ENCODE results near the gene KLHL7.
"Not testable (repeated sequence)": the region's sequence is repeated elsewhere in the genome, so short reads cannot be mapped to it uniquely, and the experiment has no call there.

The KLHL7 gene

DNA sequence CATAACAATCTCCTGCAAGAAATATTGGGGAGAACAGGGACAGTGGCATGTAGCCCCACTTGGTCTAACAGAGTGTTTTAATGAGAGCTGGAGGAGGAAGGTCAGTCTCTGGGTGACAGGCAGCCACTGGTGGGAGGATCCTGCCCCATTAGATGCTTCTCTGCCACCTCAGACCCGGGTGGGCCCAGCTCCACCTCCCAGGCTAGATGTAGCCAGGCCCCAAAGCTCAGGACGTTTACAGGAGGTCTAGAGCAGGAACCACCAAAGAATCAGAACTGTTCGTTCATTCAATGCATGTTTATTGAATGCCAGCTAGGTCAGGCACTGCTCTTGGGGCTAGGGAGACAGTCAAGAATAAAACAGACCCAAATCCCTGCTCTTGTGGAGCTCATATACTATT is 112.6 kb downstream of the KLHL7 start:
- no peak for DNase-seq (ENCODE audit: low read depth in 2 of 2)

- DNase-seq (ENCODE audit: low read depth in 2 of 2), result no peak
These were observed 115.2 kb downstream of the KLHL7 start for GRCh38 chr7:23220690-23221305.

DNA sequence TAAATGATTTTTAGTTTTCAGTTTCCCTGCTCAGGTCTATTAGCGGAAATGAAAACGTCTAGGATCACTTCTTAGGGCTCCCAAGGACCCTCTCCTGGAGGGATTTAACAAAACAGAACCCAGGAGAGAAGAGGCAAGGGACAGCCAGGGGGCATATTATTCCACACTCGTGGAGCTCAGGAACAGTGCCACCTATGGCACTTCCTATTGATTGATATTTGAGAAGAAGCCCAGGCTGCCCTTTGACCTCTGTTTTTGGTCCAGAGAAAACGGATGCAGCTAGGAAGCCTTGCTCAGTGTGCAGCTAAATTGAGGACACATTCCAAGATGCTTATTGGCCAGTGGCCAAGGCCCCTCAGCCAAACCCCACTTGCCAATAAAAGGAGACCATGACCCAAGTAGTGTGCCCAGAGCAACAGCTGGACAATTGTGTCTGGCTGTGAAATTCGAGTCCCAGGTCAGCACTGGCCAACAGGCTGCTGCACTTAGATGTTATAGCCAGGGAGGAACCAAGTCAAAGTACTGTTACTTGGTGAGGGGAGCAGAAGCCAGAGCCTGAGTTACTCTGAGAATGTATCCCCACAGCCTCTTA is 117.0 kb downstream of the KLHL7 start:
- DNase-seq (ENCODE audit: low read depth in 2 of 2), result no peak

DNA sequence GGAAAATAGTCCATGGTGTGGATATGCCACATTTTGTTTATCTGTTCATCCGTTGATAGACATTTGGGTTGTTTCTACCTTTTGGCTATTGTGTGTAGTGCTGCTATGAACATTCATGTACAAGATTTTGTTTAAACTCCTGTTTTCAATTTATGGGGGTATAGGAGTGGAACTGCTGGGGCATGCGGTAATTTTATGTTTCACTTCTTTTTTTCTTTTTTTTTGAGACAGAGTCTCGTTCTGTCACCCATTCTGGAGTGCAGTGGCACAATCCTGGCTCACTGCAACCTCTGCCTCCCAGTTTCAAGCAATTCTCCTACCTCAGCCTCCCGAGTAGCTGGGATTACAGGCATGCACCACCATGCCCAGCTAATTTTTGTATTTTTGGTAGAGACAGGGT is 118.8 kb downstream of the KLHL7 start:
- not testable (repeated sequence) for DNase-seq (ENCODE audit: low read depth in 2 of 2)

DNA sequence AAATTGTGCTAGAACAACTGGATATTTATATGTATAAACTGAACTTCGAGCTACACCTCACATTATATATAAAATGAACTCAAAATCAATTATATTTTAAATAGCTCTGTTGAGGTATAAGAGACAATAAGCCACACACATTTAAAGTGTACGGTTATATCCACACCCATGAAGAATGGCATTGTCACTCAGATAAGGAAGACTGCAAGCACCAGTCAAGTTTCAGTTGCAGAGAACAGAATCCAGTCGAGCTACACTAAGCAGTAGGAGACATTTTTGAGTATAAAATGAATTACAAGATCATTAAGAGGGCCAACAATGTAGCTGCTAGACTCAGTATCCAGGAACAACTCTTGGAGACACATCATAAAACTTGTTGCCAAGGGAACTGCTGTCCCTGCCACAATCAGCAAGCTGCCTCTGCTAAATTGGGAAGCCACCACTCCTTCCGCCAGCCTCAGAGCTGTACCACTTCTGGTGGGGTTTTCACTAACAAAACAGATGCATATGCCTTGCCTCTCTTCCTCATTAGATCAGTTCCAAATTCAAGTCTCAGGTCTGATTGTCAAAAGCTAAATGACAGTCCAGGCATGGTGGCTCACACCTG is 121.4 kb downstream of the KLHL7 start:
- DNase-seq (ENCODE audit: low read depth in 2 of 2), result no peak

Measured in stimulated activated CD4-positive, alpha-beta T cell treated with anti-CD3 and anti-CD28 coated beads, Interleukin-1b, Interleukin-23, amount 100 ng/mL, for 1 hour (primary cell).